Measurements from ENCODE around the gene NIPA2.

NIPA2 gene

GRCh38 chr15:22844421-22845288 is 6.2 kb downstream of the NIPA2 start:
- Histone ChIP-seq H3K27ac (ENCODE audit: low read depth, low read length) (no peak overlapping the region), H3K27me3 (ENCODE audit: control insufficient read depth in 1 of 2, insufficient read depth in 2 of 2, low read length in 2 of 2) (no peaks in the 10 kb centered on the region), H3K4me1 (ENCODE audit: insufficient read depth, low read length) (peaks cover 13% of the 10 kb centered on the region), H3K9me3 (ENCODE audit: low read length) (no peaks in the 10 kb centered on the region), H3K4me3 (ENCODE audit: low read depth in 1 of 2, low read length in 2 of 2) (no peak overlapping the region), H3K36me3 (ENCODE audit: insufficient read depth, low read length) (no peaks in the 10 kb centered on the region), H3K9ac (ENCODE audit: low read length) (no peak overlapping the region)

GRCh38 chr15:22845289-22845900 is 6.9 kb downstream of the NIPA2 start:
- no peak overlapping the region for H3K9ac ChIP-seq (ENCODE audit: low read length)
- H3K4me3 ChIP-seq (ENCODE audit: low read depth in 1 of 2, low read length in 2 of 2): no peak overlapping the region
- peaks cover 4% of the 10 kb centered on the region for H3K36me3 ChIP-seq (ENCODE audit: insufficient read depth, low read length)
- no peak overlapping the region for H3K27ac ChIP-seq (ENCODE audit: low read depth, low read length)
- no peaks in the 10 kb centered on the region for H3K9me3 ChIP-seq (ENCODE audit: low read length)
- no peaks in the 10 kb centered on the region for H3K27me3 ChIP-seq (ENCODE audit: control insufficient read depth in 1 of 2, insufficient read depth in 2 of 2, low read length in 2 of 2)
- peaks cover 9% of the 10 kb centered on the region for H3K4me1 ChIP-seq (ENCODE audit: insufficient read depth, low read length)

- Histone ChIP-seq H3K9me3 (ENCODE audit: low read length) (no peaks in the 10 kb centered on the region), H3K4me1 (ENCODE audit: insufficient read depth, low read length) (peaks cover 3% of the 10 kb centered on the region), H3K4me3 (ENCODE audit: low read depth in 1 of 2, low read length in 2 of 2) (no peak overlapping the region), H3K36me3 (ENCODE audit: insufficient read depth, low read length) (peaks cover 4% of the 10 kb centered on the region), H3K27ac (ENCODE audit: low read depth, low read length) (no peak overlapping the region), H3K27me3 (ENCODE audit: control insufficient read depth in 1 of 2, insufficient read depth in 2 of 2, low read length in 2 of 2) (no peaks in the 10 kb centered on the region), H3K9ac (ENCODE audit: low read length) (no peak overlapping the region)
Observed at GRCh38 chr15:22846073-22846472, 7.6 kb downstream of the NIPA2 start.

- Histone ChIP-seq H3K9ac (ENCODE audit: low read length) (no peak overlapping the region), H3K36me3 (ENCODE audit: insufficient read depth, low read length) (peaks cover 16% of the 10 kb centered on the region), H3K9me3 (ENCODE audit: low read length) (no peaks in the 10 kb centered on the region), H3K27me3 (ENCODE audit: control insufficient read depth in 1 of 2, insufficient read depth in 2 of 2, low read length in 2 of 2) (no peaks in the 10 kb centered on the region), H3K4me1 (ENCODE audit: insufficient read depth, low read length) (no peaks in the 10 kb centered on the region), H3K27ac (ENCODE audit: low read depth, low read length) (no peak overlapping the region), H3K4me3 (ENCODE audit: low read depth in 1 of 2, low read length in 2 of 2) (no peak overlapping the region)
Observed at GRCh38 chr15:22850055-22850454, 11.6 kb downstream of the NIPA2 start.

DNA sequence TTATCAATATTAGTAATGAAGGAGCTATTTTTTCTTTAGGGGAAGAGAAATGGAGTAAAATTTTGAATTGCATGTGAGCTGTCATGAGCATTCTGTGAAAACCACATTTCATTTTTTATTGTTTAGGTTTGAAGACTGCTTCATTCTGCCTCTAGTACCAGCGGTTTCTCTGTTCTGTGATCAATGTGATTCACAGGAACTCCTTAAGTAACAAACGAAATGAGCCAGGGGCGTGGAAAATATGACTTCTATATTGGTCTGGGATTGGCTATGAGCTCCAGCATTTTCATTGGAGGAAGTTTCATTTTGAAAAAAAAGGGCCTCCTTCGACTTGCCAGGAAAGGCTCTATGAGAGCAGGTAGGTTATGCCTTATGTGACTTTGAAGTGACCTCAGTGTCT is 13.0 kb downstream of the NIPA2 start:
- Histone ChIP-seq H3K27me3 (ENCODE audit: control insufficient read depth in 1 of 2, insufficient read depth in 2 of 2, low read length in 2 of 2) (no peaks in the 10 kb centered on the region), H3K9me3 (ENCODE audit: low read length) (no peaks in the 10 kb centered on the region), H3K4me1 (ENCODE audit: insufficient read depth, low read length) (no peaks in the 10 kb centered on the region), H3K36me3 (ENCODE audit: insufficient read depth, low read length) (peaks cover 22% of the 10 kb centered on the region), H3K4me3 (ENCODE audit: low read depth in 1 of 2, low read length in 2 of 2) (no peak overlapping the region), H3K27ac (ENCODE audit: low read depth, low read length) (no peak overlapping the region), H3K9ac (ENCODE audit: low read length) (no peak overlapping the region)

GRCh38 chr15:22855791-22856190 is 17.3 kb downstream of the NIPA2 start:
- Histone ChIP-seq H3K27ac (ENCODE audit: low read depth, low read length) (no peak overlapping the region), H3K4me1 (ENCODE audit: insufficient read depth, low read length) (no peaks in the 10 kb centered on the region), H3K36me3 (ENCODE audit: insufficient read depth, low read length) (peaks cover 19% of the 10 kb centered on the region), H3K9ac (ENCODE audit: low read length) (no peak overlapping the region), H3K9me3 (ENCODE audit: low read length) (no peaks in the 10 kb centered on the region), H3K4me3 (ENCODE audit: low read depth in 1 of 2, low read length in 2 of 2) (no peak overlapping the region), H3K27me3 (ENCODE audit: control insufficient read depth in 1 of 2, insufficient read depth in 2 of 2, low read length in 2 of 2) (no peaks in the 10 kb centered on the region)

DNA sequence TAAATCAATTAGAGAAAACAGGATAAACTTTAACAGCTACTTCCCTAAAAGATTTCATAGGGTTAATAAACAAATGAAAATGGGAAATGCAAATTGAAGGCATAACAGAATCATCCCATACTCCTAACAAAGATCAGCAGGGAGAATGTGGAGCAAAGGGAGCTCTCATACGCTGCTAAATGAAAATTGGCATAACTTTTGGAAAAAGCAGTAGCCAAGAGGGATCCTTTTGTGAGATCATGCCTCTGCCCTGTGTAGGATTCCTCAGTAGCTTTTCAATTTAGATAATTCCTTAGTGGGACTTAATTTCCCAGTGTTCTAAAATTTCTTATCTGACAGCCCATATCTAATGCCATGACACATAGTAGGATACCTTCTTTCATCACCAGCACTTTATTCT is 18.2 kb downstream of the NIPA2 start:
- Histone ChIP-seq H3K9me3 (ENCODE audit: low read length) (no peaks in the 10 kb centered on the region), H3K4me1 (ENCODE audit: insufficient read depth, low read length) (no peaks in the 10 kb centered on the region), H3K36me3 (ENCODE audit: insufficient read depth, low read length) (peaks cover 18% of the 10 kb centered on the region), H3K27me3 (ENCODE audit: control insufficient read depth in 1 of 2, insufficient read depth in 2 of 2, low read length in 2 of 2) (no peaks in the 10 kb centered on the region), H3K27ac (ENCODE audit: low read depth, low read length) (no peak overlapping the region), H3K9ac (ENCODE audit: low read length) (no peak overlapping the region), H3K4me3 (ENCODE audit: low read depth in 1 of 2, low read length in 2 of 2) (no peak overlapping the region)

GRCh38 chr15:22861161-22861560 is 22.7 kb downstream of the NIPA2 start:
- no peaks in the 10 kb centered on the region for H3K4me1 ChIP-seq (ENCODE audit: insufficient read depth, low read length)
- no peak overlapping the region for H3K9ac ChIP-seq (ENCODE audit: low read length)
- no peak overlapping the region for H3K4me3 ChIP-seq (ENCODE audit: low read depth in 1 of 2, low read length in 2 of 2)
- H3K36me3 ChIP-seq (ENCODE audit: insufficient read depth, low read length): peaks cover 13% of the 10 kb centered on the region
- H3K27me3 ChIP-seq (ENCODE audit: control insufficient read depth in 1 of 2, insufficient read depth in 2 of 2, low read length in 2 of 2): no peaks in the 10 kb centered on the region
- no peaks in the 10 kb centered on the region for H3K9me3 ChIP-seq (ENCODE audit: low read length)
- no peak overlapping the region for H3K27ac ChIP-seq (ENCODE audit: low read depth, low read length)

DNA sequence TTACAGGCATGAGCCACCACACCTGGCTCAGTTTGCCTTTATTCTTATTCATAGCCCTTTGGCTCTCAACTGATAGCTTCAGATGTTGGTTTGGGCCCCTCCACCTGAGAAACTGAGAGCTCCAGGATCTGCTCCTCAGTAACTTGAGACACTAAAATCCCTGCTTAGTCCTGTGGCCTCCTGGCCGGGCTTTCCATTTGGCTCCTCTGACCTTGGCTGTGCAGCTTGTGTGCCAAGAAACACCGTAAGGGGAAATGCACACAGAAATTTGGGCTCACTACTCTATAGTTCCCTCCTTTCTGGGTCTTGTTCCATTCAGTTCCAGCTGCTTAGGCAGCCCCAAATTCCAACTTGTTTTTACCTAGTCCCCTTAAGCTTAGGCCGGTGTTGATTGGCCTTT is 24.9 kb downstream of the NIPA2 start:
- peaks cover 21% of the 10 kb centered on the region for H3K36me3 ChIP-seq (ENCODE audit: insufficient read depth, low read length)
- H3K4me1 ChIP-seq (ENCODE audit: insufficient read depth, low read length): peaks cover under 1% of the 10 kb centered on the region
- H3K9me3 ChIP-seq (ENCODE audit: low read length): no peaks in the 10 kb centered on the region
- no peak overlapping the region for H3K27ac ChIP-seq (ENCODE audit: low read depth, low read length)
- H3K9ac ChIP-seq (ENCODE audit: low read length): no peak overlapping the region
- no peak overlapping the region for H3K4me3 ChIP-seq (ENCODE audit: low read depth in 1 of 2, low read length in 2 of 2)
- no peaks in the 10 kb centered on the region for H3K27me3 ChIP-seq (ENCODE audit: control insufficient read depth in 1 of 2, insufficient read depth in 2 of 2, low read length in 2 of 2)

GRCh38 chr15:22866079-22866478 is 27.6 kb downstream of the NIPA2 start:
- Histone ChIP-seq H3K4me3 (ENCODE audit: low read depth in 1 of 2, low read length in 2 of 2) (no peak overlapping the region), H3K27ac (ENCODE audit: low read depth, low read length) (no peak overlapping the region), H3K27me3 (ENCODE audit: control insufficient read depth in 1 of 2, insufficient read depth in 2 of 2, low read length in 2 of 2) (no peaks in the 10 kb centered on the region), H3K36me3 (ENCODE audit: insufficient read depth, low read length) (peaks cover 42% of the 10 kb centered on the region), H3K4me1 (ENCODE audit: insufficient read depth, low read length) (peaks cover 11% of the 10 kb centered on the region), H3K9ac (ENCODE audit: low read length) (no peak overlapping the region), H3K9me3 (ENCODE audit: low read length) (no peaks in the 10 kb centered on the region)

GRCh38 chr15:22867886-22868285 is 29.4 kb downstream of the NIPA2 start:
- no peak overlapping the region for H3K4me3 ChIP-seq (ENCODE audit: low read depth in 1 of 2, low read length in 2 of 2)
- no peaks in the 10 kb centered on the region for H3K9me3 ChIP-seq (ENCODE audit: low read length)
- H3K9ac ChIP-seq (ENCODE audit: low read length): no peak overlapping the region
- H3K27me3 ChIP-seq (ENCODE audit: control insufficient read depth in 1 of 2, insufficient read depth in 2 of 2, low read length in 2 of 2): no peaks in the 10 kb centered on the region
- peaks cover 11% of the 10 kb centered on the region for H3K4me1 ChIP-seq (ENCODE audit: insufficient read depth, low read length)
- peaks cover 58% of the 10 kb centered on the region for H3K36me3 ChIP-seq (ENCODE audit: insufficient read depth, low read length)
- H3K27ac ChIP-seq (ENCODE audit: low read depth, low read length): no peak overlapping the region

- H3K9ac ChIP-seq (ENCODE audit: low read length): no peak overlapping the region
- no peaks in the 10 kb centered on the region for H3K27me3 ChIP-seq (ENCODE audit: control insufficient read depth in 1 of 2, insufficient read depth in 2 of 2, low read length in 2 of 2)
- H3K4me3 ChIP-seq (ENCODE audit: low read depth in 1 of 2, low read length in 2 of 2): no peak overlapping the region
- no peaks in the 10 kb centered on the region for H3K9me3 ChIP-seq (ENCODE audit: low read length)
- peaks cover 11% of the 10 kb centered on the region for H3K4me1 ChIP-seq (ENCODE audit: insufficient read depth, low read length)
- peaks cover 61% of the 10 kb centered on the region for H3K36me3 ChIP-seq (ENCODE audit: insufficient read depth, low read length)
- H3K27ac ChIP-seq (ENCODE audit: low read depth, low read length): no peak overlapping the region
Observed at GRCh38 chr15:22868495-22868894, 30.0 kb downstream of the NIPA2 start.
